D721Med (cell line): ENCODE results near the gene PRR30.

Source experiments
- DNase-seq: peaks from one replicate; pipeline ENCODE4 v3.0.0; 2011; ENCODE audit warnings: low spot score; ENCODE audit not compliant: insufficient read length
- FAIRE-seq: peaks from 2 replicates; lab custom pipeline; 2011; peaks lifted over from hg19 to GRCh38; lab: Jason Lieb, UNC
- TF ChIP-seq, protein P1 (sequence below): IDR thresholded peaks from 2 replicates; pipeline ENCODE4 v1.5.1; 2012; ENCODE audit warnings: mild to moderate bottlenecking, control low read depth; ENCODE audit not compliant: insufficient read depth; ENCODE audit errors: missing control alignments

PRR30 gene

DNA sequence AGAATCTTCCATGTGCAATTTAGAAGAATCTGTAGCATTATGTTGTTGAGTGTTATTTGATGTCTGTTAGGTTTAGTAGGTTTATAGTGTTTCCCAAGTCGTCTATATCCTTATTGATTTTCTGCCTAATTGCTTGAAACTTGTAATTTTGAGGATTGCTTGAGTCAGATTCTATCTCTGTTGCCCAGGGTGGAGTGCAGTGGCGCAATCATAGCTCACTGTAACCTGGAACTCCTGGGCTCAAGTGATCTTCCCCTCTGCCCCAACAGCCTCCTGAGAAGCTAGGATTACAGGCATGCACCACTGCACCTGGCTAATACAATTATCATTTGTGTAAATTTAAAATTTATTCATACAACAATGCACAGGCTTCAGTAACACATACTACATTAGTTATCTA lies 6.5 kb upstream of the PRR30 start:
- DNase-seq (no peak), FAIRE-seq (no peak)
- TF ChIP-seq, protein P1, sequence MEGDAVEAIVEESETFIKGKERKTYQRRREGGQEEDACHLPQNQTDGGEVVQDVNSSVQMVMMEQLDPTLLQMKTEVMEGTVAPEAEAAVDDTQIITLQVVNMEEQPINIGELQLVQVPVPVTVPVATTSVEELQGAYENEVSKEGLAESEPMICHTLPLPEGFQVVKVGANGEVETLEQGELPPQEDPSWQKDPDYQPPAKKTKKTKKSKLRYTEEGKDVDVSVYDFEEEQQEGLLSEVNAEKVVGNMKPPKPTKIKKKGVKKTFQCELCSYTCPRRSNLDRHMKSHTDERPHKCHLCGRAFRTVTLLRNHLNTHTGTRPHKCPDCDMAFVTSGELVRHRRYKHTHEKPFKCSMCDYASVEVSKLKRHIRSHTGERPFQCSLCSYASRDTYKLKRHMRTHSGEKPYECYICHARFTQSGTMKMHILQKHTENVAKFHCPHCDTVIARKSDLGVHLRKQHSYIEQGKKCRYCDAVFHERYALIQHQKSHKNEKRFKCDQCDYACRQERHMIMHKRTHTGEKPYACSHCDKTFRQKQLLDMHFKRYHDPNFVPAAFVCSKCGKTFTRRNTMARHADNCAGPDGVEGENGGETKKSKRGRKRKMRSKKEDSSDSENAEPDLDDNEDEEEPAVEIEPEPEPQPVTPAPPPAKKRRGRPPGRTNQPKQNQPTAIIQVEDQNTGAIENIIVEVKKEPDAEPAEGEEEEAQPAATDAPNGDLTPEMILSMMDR = no peak

DNA sequence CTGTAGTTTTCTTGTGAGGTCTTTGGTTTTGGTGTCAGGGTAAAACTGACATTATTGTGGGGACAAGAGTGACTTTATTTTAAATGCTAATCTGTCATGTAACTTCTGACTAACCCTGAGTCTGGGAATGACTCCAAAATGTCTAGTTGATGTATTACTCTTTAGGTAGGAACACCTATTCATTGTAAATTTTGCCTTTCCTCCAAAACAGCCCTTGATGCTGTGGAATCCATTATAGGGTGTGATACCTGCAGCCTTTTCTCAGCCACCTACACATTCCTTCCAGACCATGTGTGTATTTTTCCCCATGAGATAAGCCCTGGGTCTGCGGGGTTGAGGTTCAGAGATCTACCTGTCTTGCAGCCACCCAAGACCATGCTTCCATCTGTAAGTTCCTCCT lies 4.1 kb upstream of the PRR30 start:
- TF ChIP-seq, protein P1 = no peak
- DNase-seq (no peak), FAIRE-seq (no peak)

DNA sequence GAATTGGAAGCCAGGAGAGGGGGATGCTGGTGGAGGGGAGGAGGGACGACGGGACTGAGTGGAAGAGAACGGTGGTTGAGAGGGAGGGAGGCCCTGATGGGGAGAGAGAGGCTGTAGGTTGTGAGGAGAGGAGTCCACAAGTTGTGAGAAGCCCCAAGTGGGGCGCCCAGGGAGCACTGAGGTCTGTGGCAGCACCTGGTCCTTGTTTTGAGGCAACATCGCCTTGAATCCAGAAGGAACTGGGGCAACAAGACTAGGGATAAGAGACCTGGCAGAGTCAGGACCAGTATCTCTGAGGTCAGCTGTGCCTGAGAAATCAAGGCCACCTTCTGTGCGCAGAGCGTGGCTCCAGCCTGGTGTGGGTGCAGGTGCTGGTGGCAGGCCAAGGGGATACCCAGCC lies 1.1 kb downstream of the PRR30 start:
- FAIRE-seq (no peak), DNase-seq (no peak)
- TF ChIP-seq, protein P1 = no peak

DNA sequence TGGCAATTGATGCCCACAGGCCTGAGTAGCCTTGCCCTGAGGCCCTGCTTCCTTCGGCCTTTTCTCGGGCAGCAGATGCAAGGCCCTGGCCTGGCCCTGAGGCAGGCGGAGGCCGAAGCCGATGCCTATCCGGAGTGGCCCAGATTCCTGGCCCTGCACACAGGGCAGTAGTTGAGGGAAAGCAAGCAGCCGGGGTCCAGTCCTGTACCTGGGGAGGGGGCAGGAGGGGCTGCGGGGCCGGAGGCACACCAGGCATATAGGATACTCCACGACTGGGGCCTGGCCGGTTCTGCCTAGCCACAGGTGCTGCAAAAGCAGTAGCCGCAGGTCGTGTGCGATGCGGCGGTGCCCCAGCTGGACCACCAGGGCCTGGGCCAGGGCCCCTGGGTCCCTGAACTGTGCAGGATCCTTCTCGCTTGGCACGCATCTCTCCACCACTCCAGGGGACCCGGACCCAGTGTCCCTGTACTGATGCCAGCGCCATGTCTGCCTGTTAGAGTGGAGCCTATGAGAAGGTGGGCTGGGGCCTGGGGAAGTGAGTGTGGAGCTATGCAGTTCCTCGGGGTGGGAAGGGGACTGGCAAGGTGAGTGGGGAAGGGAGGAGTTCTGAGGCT lies 1.8 kb downstream of the PRR30 start:
- DNase-seq (no peak), FAIRE-seq (no peak)
- TF ChIP-seq, protein P1 = no peak

DNA sequence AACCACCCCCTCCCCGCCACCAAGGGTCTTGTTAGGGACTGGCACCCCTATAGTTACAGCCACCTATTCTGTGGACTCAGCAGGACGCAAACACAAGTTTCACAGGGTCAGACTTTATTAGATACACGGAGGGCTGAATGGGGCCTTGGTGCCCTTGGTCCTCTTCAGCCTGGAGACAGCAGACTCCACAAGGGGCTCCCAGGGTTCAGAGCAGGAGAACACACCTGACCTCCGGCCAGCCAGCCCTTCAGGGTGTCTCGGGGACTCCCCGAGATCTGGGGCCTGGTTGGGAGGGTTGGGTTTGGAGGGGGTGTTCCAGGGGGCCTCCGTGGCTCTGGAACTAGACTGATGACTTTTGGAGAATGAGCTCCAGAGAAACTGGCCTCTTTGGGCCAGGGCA lies 2.5 kb downstream of the PRR30 start:
- DNase-seq (no peak), FAIRE-seq (no peak)
- TF ChIP-seq, protein P1 = no peak

DNA sequence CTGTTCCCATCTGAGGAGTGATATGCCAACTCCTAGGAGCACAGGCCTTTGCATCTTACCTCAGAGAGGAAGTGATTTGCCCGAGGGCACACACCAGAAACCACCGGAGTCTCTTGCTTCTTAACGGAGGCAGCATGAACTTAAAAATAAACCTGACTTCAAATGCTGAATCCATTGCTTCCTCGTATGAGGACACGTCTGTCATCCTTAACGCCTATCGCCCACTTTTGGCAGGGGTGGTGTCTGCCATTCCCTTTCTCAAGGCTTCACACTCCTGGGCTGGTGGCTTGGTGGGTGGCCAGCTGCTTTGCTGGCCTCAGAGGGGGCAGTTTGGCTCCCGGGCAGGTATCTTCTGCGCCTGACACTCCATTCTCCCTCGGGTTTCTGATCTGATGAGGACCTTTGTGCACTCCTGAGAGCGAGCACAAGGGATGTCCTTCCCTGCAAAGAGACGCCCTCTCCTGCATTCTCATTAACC lies 3.7 kb downstream of the PRR30 start:
- TF ChIP-seq, protein P1 = no peak
- DNase-seq = no peak
- FAIRE-seq = no peak

DNA sequence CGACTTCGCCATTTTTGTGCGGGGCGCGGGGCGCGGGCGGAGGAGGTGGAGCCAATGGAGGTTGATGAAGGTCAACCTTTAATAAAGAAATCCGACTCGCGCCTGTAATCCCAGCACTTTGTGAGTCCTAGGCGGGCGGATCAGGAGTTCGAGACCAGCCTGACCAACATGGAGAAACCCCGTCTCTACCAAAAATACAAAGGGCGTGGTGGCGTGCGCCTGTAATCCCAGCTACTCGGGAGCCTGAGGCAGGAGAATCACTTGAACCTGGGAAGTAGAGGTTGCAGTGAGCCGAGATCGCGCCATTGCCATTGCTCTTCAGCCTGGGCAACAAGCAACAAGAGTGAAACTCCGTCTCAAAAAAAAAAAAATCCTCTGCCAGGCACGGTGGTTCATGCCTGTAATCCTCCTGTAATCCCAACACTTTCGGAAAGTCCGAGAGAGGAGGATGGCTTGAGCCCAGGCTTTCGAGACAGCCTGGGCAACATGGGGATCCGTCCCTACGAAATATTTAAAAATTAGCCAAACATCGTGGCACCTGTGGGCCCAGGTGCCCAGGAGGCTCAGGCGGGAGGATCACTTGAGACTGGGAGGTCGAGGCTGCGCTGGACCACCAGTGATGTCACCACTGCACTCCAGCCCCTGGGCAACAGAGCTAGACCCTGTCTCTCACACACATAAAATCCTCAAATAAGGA lies 4.3 kb downstream of the PRR30 start:
- TF ChIP-seq, protein P1 = no peak
- FAIRE-seq (no peak), DNase-seq (no peak)
